Endothelial cell (in vitro differentiated cells): ENCODE results near the gene LRIT2. TPM values are rescaled to one million over a fixed set of nuclear protein-coding genes. Genes with fewer than 3 reads are reported as not detected.

Source experiments
- DNase-seq: peaks from one replicate; pipeline ENCODE4 v3.0.0; 2021; ENCODE audit warnings: low spot score
- H3K27ac Mint-ChIP-seq: one replicate; pipeline ENCODE4 v1.8.0; 2021; ENCODE audit warnings: mixed read lengths, inconsistent platforms; ENCODE audit not compliant: unreplicated experiment
- H3K27me3 Mint-ChIP-seq: one replicate; pipeline ENCODE4 v1.8.0; 2021; ENCODE audit warnings: mild to moderate bottlenecking, moderate library complexity, mixed read lengths, inconsistent platforms; ENCODE audit not compliant: unreplicated experiment
- H3K36me3 Mint-ChIP-seq: one replicate; pipeline ENCODE4 v1.8.0; 2021; ENCODE audit warnings: mild to moderate bottlenecking, low read depth, mixed read lengths, inconsistent platforms; ENCODE audit not compliant: unreplicated experiment
- H3K4me1 Mint-ChIP-seq: one replicate; pipeline ENCODE4 v1.8.0; 2021; ENCODE audit warnings: mild to moderate bottlenecking, mixed read lengths, inconsistent platforms; ENCODE audit not compliant: unreplicated experiment
- H3K4me3 Mint-ChIP-seq: one replicate; pipeline ENCODE4 v1.8.0; 2021; ENCODE audit warnings: mild to moderate bottlenecking, mixed read lengths, inconsistent platforms; ENCODE audit not compliant: unreplicated experiment
- H3K9me3 Mint-ChIP-seq: one replicate; pipeline ENCODE4 v1.8.0; 2021; ENCODE audit warnings: mixed read lengths, inconsistent platforms; ENCODE audit not compliant: unreplicated experiment
- total RNA-seq: library from RNA; stranded (reverse); fragmentation: NEBNext Ultra II Directional; extraction: Animal tissue kit (Norgen Biotek cat#: 25700); gene quantifications from one replicate; pipeline ENCODE4 v1.2.1, GENCODE V29; 2021; ENCODE audit not compliant: unreplicated experiment
- TF ChIP-seq, protein P1 (sequence below): fragments of 200-600 bp; sonication (generic); IDR thresholded peaks from one replicate; pipeline ENCODE4 v1.5.0; 2021; ENCODE audit warnings: antibody characterized with exemption; ENCODE audit not compliant: unreplicated experiment

LRIT2 gene
- total RNA-seq, 1 donor from 2014 or later: not detected

DNA sequence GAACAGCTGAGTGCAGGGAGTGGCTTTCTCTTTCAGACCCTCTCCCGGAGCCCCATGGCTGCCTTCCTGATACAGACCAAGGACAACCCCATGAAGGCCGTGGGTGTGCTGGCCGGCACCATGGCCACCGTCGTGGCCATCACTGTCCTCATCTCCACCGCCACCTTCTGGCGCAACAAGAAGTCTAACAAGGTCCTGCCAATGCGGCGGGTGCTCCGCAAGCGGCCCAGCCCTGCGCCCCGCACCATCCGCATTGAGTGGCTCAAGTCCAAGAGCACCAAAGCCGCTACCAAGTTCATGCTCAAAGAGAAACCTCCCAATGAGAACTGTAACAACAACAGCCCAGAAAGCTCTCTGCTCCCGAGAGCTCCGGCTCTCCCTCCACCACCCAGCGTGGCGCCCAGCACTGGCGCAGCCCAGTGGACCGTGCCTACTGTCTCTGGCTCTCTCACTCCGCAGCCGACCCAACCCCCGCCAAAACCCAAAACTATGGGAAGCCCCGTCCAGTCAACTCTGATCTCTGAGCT, 11.2 kb downstream of the LRIT2 start:
- no peak for DNase-seq
- Mint-ChIP-seq H3K27ac (no peak overlapping the region), H3K4me1 (no peaks in the 10 kb centered on the region), H3K36me3 (no peaks in the 10 kb centered on the region), H3K9me3 (no peaks in the 10 kb centered on the region), H3K4me3 (no peak overlapping the region), H3K27me3 (peaks cover 9% of the 10 kb centered on the region)
- TF ChIP-seq, protein P1, sequence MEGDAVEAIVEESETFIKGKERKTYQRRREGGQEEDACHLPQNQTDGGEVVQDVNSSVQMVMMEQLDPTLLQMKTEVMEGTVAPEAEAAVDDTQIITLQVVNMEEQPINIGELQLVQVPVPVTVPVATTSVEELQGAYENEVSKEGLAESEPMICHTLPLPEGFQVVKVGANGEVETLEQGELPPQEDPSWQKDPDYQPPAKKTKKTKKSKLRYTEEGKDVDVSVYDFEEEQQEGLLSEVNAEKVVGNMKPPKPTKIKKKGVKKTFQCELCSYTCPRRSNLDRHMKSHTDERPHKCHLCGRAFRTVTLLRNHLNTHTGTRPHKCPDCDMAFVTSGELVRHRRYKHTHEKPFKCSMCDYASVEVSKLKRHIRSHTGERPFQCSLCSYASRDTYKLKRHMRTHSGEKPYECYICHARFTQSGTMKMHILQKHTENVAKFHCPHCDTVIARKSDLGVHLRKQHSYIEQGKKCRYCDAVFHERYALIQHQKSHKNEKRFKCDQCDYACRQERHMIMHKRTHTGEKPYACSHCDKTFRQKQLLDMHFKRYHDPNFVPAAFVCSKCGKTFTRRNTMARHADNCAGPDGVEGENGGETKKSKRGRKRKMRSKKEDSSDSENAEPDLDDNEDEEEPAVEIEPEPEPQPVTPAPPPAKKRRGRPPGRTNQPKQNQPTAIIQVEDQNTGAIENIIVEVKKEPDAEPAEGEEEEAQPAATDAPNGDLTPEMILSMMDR: no peak

DNA sequence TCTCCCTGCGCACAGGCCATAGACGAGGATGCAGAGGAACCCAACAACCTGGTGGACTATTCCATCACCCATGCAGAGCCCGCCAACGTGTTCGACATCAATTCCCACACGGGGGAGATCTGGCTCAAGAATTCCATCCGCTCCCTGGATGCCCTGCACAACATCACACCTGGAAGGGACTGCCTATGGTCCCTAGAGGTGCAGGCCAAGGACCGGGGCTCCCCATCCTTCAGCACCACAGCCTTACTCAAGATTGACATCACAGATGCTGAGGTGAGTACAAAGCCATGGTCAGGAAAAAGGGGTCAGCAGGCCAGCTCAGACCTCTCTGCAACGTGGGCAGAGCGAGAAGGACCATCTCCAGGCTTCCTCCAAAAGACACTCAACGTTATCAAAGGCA, 12.3 kb downstream of the LRIT2 start:
- no peak overlapping the region for H3K27ac Mint-ChIP-seq
- TF ChIP-seq, protein P1: no peak
- no peaks in the 10 kb centered on the region for H3K4me1 Mint-ChIP-seq
- H3K9me3 Mint-ChIP-seq: no peaks in the 10 kb centered on the region
- no peak for DNase-seq
- no peaks in the 10 kb centered on the region for H3K36me3 Mint-ChIP-seq
- no peak overlapping the region for H3K4me3 Mint-ChIP-seq
- peaks cover 9% of the 10 kb centered on the region for H3K27me3 Mint-ChIP-seq

DNA sequence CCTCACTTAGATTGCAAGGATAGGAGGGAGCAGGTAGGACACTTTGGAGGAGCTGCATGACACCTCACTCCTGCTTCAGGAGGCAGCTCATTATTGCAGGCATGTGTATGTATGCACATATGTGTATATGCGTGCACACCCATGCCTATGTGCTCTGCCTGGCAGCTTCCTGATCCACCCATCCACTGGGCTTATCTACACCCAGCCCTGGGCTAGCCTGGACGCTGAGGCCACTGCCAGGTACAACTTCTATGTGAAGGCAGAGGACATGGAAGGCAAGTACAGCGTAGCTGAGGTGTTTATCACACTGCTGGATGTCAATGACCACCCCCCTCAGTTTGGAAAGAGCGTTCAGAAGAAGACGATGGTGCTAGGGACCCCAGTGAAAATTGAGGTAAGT, 13.3 kb downstream of the LRIT2 start:
- DNase-seq: no peak
- no peak overlapping the region for H3K27ac Mint-ChIP-seq
- no peaks in the 10 kb centered on the region for H3K36me3 Mint-ChIP-seq
- peaks cover 9% of the 10 kb centered on the region for H3K27me3 Mint-ChIP-seq
- H3K4me1 Mint-ChIP-seq: no peaks in the 10 kb centered on the region
- no peaks in the 10 kb centered on the region for H3K9me3 Mint-ChIP-seq
- TF ChIP-seq, protein P1: no peak
- H3K4me3 Mint-ChIP-seq: no peak overlapping the region

DNA sequence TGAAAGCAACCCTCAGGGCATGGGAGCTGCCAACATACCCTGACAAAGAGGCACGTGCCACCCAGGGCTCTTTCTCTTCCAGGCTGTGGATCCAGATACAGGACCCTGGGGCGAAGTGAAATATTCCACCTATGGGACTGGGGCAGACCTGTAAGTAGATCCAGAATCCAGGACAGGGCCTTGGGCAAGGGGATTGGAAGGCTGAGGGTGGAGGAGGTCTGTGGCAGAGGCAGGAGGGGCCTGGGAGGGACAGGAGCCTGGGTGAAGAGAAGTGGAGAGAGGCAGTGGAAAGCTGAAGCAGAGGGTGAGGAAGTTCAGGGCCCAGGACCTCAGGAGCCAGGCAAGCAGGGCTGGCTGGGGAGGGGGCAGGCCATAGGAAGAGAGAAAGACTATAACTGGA, 13.8 kb downstream of the LRIT2 start:
- TF ChIP-seq, protein P1: no peak
- peaks cover 10% of the 10 kb centered on the region for H3K27me3 Mint-ChIP-seq
- H3K36me3 Mint-ChIP-seq: no peaks in the 10 kb centered on the region
- H3K27ac Mint-ChIP-seq: no peak overlapping the region
- no peak for DNase-seq
- H3K4me3 Mint-ChIP-seq: no peak overlapping the region
- H3K4me1 Mint-ChIP-seq: no peaks in the 10 kb centered on the region
- no peaks in the 10 kb centered on the region for H3K9me3 Mint-ChIP-seq

DNA sequence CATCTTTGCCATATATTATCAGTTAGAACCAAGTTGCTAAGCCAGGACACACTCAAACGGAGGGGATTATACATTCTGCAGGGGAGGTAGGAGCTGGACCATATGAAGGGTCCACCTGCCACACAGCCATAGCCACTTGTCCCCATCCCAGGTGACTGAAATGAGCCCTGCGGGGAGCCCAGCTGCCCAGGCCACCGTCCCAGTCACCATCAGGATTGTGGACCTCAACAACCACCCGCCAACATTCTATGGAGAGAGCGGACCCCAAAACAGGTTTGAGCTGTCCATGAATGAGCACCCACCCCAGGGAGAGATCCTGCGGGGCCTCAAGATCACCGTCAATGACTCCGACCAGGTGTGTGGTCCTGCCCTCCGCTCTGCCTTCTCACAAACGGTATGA, 17.3 kb downstream of the LRIT2 start:
- no peaks in the 10 kb centered on the region for H3K4me1 Mint-ChIP-seq
- DNase-seq: no peak
- H3K36me3 Mint-ChIP-seq: no peaks in the 10 kb centered on the region
- TF ChIP-seq, protein P1: no peak
- H3K27me3 Mint-ChIP-seq: peaks cover 8% of the 10 kb centered on the region
- H3K27ac Mint-ChIP-seq: no peak overlapping the region
- no peaks in the 10 kb centered on the region for H3K9me3 Mint-ChIP-seq
- no peak overlapping the region for H3K4me3 Mint-ChIP-seq
